NCI-H128 (cell line): ENCODE results near the gene MTA3.

Experiments used
- DNase-seq: peaks from one replicate; lab custom pipeline; 2025; ENCODE audit not compliant: unreplicated experiment; lab: John Stamatoyannopoulos, UW

Gene MTA3

GRCh38 chr2:42757981-42758740 is 189.7 kb downstream of the MTA3 start:
- no peak for DNase-seq

GRCh38 chr2:42758751-42759150 is 190.3 kb downstream of the MTA3 start:
- no peak for DNase-seq

- DNase-seq, result no peak
Observed at GRCh38 chr2:42761554-42761953, 193.1 kb downstream of the MTA3 start.

GRCh38 chr2:42762155-42762554 is 193.7 kb downstream of the MTA3 start:
- DNase-seq, result no peak

- DNase-seq, result no peak
Observed at GRCh38 chr2:42762823-42763804, 194.7 kb downstream of the MTA3 start.

- no peak for DNase-seq
Observed at GRCh38 chr2:42764096-42764495, 195.7 kb downstream of the MTA3 start, which contains the start of gene OXER1. TSS of gene OXER1 (minus strand) at chr2:42764135. CDS start at chr2:42764062, 73 bp downstream.

- no peak for DNase-seq
Observed at GRCh38 chr2:42764901-42765300, 196.5 kb downstream of the MTA3 start.

- DNase-seq, result no peak
Observed at GRCh38 chr2:42765686-42766085, 197.3 kb downstream of the MTA3 start.

GRCh38 chr2:42767080-42767898 is 198.9 kb downstream of the MTA3 start:
- no peak for DNase-seq

- DNase-seq, result no peak
Observed at GRCh38 chr2:42767899-42768705, 199.7 kb downstream of the MTA3 start.

GRCh38 chr2:42768706-42769256 is 200.3 kb downstream of the MTA3 start:
- DNase-seq, result no peak

GRCh38 chr2:42769583-42770287 is 201.3 kb downstream of the MTA3 start:
- no peak for DNase-seq

GRCh38 chr2:42770288-42771131 is 202.1 kb downstream of the MTA3 start:
- DNase-seq, result no peak

GRCh38 chr2:42771546-42772153 is 203.2 kb downstream of the MTA3 start:
- DNase-seq, result no peak

GRCh38 chr2:42775186-42775585 is 206.8 kb downstream of the MTA3 start:
- DNase-seq, result no peak

GRCh38 chr2:42775810-42776209 is 207.4 kb downstream of the MTA3 start:
- no peak for DNase-seq

- no peak for DNase-seq
Observed at GRCh38 chr2:42777883-42778805, 209.7 kb downstream of the MTA3 start.
